GM21717 (cell line): ENCODE results near the gene UMPS.

Source experiments
- ATAC-seq: cut with Tn5 transposase; IDR thresholded peaks from one replicate; pipeline ENCODE4 v1.9.1; 2021; ENCODE audit warnings: mild to moderate bottlenecking, moderate library complexity; ENCODE audit not compliant: unreplicated experiment

UMPS gene

DNA sequence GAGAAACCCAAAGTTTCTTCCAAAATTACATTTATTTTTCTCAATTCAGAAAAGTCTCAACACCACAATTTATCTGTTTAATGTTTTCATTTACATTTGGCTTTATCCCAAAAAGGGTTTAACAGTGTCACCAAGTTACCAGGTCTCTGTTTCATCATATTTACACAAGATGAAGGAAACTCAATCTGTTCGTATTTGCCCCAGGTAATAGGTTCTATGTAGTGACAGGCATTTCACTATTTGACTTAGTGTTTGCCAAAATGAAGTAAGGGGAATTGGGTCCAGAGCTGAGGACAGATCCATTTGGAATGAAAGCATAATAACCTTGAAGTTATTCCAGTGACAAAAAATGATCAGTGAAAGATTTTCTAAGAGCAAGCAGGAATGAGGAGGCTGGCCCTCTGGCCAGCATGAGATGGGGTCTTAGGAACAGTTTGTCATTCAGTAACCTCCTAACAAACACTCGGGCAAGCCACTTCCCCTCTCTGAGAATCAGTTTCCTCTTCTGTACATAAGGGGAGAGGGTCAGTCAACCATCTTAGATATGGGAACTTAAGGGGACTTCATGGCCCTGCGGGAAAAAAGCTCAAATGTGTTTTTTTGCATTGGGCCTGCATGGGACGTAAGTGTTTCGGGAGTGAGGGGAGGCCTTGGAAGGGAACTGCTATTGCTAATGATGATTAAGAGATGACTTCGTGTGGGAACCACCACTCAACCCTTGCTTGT, 31.8 kb downstream of the UMPS start:
- no peak for ATAC-seq

GRCh38 chr3:124762661-124763011, 32.4 kb downstream of the UMPS start:
- no peak for ATAC-seq

GRCh38 chr3:124763206-124763605, 33.0 kb downstream of the UMPS start:
- no peak for ATAC-seq

DNA sequence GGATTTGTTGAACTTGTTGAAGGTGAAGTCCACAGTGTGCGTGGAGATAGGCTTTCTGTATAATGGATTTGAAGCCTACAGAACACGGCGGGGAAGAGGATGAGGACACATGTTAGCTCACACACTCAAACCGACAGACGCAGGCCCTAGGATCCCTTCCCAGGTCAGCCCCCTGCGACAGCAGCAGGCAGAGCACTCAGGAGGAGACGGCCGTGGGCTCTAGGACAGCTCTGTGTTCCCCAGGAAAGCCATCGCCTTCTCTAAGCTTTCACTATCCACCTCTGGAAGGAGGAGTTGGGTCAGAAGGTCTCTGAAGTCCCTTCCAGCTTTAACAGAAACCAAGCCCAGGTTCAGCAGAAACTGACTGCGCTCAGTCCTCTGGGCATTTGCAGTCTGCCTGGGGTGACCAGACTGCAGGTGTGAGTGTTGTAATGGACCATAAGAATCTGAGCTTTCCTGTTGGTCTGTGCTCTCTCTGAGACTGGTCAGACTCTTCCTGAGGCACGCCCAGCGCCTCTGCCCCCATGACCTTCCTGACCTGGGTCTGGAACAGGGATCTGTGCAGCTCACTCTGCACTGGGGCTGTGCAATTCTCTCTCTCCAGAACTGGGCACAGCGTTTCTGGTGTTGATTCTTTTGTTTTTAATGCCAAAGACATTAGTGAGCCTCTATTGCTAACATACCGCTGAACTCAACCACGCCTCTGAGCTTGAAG, 33.5 kb downstream of the UMPS start:
- ATAC-seq: no peak

- no peak for ATAC-seq
Observed at GRCh38 chr3:124764746-124765145, 34.5 kb downstream of the UMPS start.

DNA sequence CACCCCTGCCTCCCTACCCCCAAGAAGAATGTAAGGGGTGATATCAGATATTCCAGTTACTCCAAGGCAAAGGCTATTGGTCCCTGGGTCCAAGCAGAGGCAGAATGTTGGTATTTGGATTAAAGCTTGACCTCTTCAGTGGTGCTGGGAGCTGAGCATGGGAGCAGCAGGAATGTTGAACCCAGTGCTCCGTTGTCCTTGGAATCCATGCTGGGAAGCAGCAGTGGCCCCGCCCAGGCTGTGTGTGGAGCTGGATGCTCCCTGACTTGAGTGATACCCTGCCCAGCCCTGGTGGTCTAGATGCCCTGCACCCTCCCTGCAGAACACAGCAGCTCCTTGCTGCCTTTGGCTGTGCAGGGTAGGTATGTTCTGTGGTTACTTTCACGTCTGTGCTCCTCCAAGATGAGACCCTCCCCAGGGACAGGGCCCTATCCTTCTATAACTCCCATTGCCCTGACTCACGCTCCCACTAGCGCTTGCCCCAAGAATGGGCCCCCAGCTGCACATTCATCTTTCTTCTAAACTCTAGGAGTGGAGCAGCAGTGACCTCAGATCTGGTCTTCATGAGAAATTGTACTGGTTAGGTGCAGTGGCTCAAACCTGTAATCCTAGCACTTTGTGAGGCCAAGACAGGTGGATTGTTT, 35.1 kb downstream of the UMPS start:
- no peak for ATAC-seq

- no peak for ATAC-seq
Observed at GRCh38 chr3:124766113-124767095, 36.2 kb downstream of the UMPS start.

- no peak for ATAC-seq
Observed at GRCh38 chr3:124767264-124767663, 37.0 kb downstream of the UMPS start.

DNA sequence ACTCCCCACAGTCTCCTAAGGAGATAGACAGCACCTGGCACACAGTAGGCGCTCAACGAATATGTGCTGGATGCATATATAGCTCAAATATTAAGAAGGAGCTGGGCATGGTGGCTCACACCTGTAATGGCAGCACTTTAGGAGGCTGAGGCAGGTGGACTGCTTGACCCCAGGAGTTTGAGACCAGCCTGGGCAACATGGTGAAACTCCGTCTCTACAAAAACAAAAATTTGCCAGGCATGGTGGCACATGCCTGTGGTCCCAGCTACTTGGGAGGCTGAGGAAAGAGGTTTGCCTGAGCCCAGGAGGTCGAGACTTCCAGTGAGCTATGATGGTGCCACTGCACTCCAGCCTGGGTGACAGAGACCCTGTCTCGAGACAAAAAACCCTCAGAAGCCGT, 37.4 kb downstream of the UMPS start:
- ATAC-seq: no peak

DNA sequence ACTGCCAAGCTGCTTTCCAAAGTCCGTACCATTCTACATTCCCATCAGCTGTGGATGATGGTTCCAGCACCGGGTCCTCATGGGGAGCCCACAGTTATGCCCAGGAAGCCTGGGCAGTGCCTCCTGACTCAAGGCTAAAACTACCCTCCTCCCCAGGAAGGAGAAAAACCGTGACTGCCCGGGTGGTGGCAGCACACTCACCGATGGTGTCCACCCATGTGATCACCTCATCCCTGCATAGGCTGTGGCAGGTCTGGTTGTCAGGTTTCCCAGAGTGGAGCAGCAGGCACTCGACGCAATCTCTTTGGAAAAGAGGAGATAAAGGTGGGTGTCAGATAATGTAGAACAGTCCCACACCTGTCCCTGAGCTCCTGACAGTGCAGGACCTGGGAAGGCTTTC, 38.6 kb downstream of the UMPS start:
- no peak for ATAC-seq

DNA sequence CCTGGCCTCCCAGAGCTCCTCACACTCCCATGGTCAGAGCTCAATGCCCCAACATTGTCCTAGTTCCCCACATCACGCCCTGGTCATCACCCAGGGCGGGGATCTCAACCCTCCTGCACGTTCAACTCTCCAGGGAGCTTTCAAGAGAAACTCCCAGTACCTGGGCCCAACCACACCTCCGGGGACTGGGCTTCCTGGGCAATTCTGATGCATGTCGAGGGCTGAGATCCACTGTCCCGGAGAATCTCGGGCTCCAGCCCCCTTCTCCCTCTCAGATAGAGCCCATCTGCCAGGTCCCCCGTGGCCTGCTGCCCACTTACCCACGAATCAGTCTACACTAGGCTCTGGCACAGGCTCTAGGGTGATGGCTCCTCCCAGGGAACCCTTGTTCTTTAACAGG, 39.2 kb downstream of the UMPS start:
- ATAC-seq: no peak

- no peak for ATAC-seq
Observed at GRCh38 chr3:124770336-124771082, 40.3 kb downstream of the UMPS start.

GRCh38 chr3:124771083-124771445, 40.8 kb downstream of the UMPS start:
- ATAC-seq: no peak

DNA sequence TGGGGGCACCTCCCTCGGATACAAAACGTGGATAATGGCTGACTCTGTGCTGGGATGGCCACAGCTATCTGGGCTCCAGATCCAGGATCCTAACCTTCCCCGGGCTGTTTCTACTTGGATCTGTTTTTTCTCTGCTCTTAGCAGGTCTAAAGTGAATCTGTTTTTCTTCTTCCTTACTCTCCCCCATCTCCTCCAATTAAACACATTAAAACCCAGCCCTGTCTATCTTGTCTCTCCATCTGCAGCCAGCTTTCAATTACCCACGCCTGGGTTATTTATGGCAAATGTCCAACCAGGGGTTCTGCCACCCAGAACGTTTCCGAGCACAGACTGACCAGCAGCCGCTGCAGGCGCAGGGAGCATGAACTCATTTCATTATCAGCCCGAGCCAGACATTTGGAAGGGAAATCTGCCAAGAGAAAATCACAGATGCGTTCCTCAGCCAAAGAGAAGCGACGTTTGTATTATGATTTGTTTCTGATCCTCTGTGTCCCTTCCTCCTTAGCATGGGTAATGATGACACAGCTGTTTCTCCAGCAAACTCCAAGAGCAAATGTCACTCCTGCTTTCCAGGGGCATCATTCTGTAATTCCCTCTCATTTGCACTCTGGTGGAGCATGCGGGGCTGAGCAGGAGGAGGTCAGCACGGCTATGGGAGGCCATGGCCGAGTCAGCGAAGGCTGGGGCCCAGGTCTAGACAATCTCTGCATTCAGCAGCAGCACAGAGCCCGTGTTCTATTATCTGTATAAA, 42.0 kb downstream of the UMPS start:
- ATAC-seq: no peak

DNA sequence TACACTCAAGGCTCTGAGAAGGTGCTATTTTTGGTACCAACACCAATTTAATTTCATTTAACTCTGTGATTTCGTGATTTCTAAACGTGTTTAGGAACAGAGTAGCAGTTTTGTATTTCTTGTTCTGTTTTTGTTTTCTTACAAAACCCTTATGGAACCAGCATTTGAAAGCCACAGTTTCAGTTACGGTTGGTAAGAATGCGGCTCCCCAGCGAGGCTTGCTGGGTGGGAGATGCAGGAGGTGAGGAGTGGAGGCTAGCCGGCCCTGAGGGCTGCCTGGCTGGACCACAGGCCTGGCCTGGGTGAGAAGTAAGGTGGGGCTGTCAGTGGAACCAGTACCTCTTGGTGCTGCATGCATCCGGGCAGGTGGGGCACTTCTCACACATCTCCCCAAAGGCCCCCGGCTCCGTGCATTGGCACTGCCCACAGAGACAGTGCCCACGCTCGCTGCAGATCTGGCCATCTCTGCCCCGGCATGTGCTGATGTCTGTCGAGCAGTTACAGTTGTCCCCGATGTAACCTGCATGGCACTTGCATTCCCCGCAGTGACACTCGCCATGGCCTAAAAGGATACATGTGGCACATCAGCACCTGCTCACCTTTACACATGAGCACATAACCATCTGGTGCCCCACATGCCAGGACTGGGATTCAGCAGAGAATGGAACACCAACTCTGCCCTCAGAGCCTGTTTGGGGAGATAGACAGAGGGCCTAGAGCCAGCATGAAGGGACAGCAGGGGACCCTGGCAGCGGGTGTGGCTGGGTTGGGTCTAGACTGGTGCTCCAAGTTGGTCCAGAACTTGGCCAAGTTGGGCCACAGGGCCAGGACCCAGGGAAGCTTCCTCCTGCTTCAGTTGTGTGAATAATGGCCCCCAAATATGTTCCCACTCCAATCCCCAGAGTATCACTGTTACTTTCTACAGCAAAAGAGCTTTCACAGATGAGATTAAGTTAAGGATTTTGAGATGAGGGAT, 43.4 kb downstream of the UMPS start:
- no peak for ATAC-seq

DNA sequence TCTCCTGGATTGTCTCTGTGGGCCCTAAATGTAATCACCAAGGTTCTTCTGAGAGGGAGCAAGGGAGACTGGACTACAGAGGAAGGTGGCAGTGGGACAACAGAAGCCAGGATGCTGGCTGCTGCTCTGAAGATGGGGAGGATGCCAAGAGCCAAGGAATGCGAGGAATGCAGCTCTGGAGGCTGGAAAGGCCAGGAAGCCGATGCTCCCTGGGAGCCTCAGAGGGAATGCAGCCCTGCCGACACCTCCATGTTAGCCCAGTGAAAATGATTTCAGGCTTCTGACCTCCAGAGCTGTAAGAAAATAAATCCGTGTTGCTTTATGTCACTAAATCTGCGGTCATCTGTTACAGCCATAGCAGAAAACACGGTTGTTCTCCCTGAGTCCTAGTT, 44.1 kb downstream of the UMPS start:
- no peak for ATAC-seq

- no peak for ATAC-seq
Observed at GRCh38 chr3:124774841-124775402, 44.7 kb downstream of the UMPS start.

DNA sequence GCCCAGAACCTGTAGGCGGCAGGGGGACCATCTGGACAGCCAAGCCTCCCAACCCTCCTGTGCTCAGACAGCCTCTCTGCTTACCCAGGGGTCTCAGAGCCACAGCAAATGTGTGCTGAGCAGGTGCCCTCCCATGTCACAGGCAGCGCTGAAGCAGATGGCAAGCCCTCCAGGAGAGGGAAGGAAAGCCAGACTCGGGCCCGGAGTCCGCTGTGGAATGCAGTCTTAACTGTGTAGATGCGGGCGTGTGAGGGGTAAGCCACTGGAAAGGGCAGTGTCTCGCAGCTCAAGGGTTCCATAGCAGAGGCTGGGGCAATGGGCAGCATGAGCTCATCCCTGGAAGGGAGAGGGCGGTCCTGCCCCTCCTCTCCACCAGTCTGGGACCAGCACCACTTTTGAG, 45.6 kb downstream of the UMPS start:
- no peak for ATAC-seq
